GM23338 (cell line): ENCODE results near the gene GHRH. TPM values are rescaled to one million over a fixed set of nuclear protein-coding genes. Genes with fewer than 3 reads are reported as not detected.

Experiments
- ATAC-seq: fragments of 200-7000 bp; cut with Tn5 transposase; 3 replicates; pipeline ENCODE4 v1.9.1; 2020
- DNase-seq: peaks from one replicate; pipeline ENCODE4 v3.0.0-alpha.2; 2015; ENCODE audit warnings: low spot score
- H2AFZ ChIP-seq: fragments of 200-600 bp; sonication (generic); 2 replicates; pipeline ENCODE4 v1.8.0; 2016; ENCODE audit warnings: antibody characterized with exemption, mild to moderate bottlenecking, moderate library complexity
- H3F3A ChIP-seq: fragments of 200-600 bp; sonication (generic); replicated peaks from 2 replicates; pipeline ENCODE4 v1.8.0; 2017; ENCODE audit warnings: antibody characterized with exemption, mixed run types, low read depth
- H3K27ac ChIP-seq: fragments of 200-600 bp; sonication (generic); 2 replicates; pipeline ENCODE4 v1.6.1; 2016; ENCODE audit warnings: low read depth
- H3K27me3 ChIP-seq: fragments of 200-600 bp; sonication (generic); 2 replicates; pipeline ENCODE4 v1.8.0; 2016; ENCODE audit warnings: mild to moderate bottlenecking, mixed run types, moderate library complexity; ENCODE audit not compliant: insufficient read depth
- H3K36me3 ChIP-seq: fragments of 200-600 bp; sonication (generic); 2 replicates; pipeline ENCODE4 v1.8.0; 2016; ENCODE audit warnings: mild to moderate bottlenecking; ENCODE audit not compliant: insufficient read depth
- H3K4me1 ChIP-seq: fragments of 200-600 bp; sonication (generic); 2 replicates; pipeline ENCODE4 v1.8.0; 2016; ENCODE audit warnings: mild to moderate bottlenecking, moderate library complexity; ENCODE audit not compliant: insufficient read depth
- H3K4me2 ChIP-seq: fragments of 200-600 bp; sonication (generic); 2 replicates; pipeline ENCODE4 v1.7.1; 2017; ENCODE audit warnings: mixed run types
- H3K4me3 ChIP-seq: fragments of 200-600 bp; sonication (generic); 2 replicates; pipeline ENCODE4 v1.6.1; 2016; ENCODE audit warnings: mixed run types
- H3K79me2 ChIP-seq: fragments of 200-600 bp; sonication (generic); replicated peaks from 2 replicates; pipeline ENCODE4 v1.8.0; 2017; ENCODE audit warnings: mild to moderate bottlenecking; ENCODE audit not compliant: insufficient read depth
- H3K9me2 ChIP-seq: fragments of 200-600 bp; sonication (generic); 2 replicates; pipeline ENCODE4 v1.8.0; 2017; ENCODE audit not compliant: insufficient read depth
- H4K20me1 ChIP-seq: fragments of 200-600 bp; sonication (generic); replicated peaks from 2 replicates; pipeline ENCODE4 v1.8.0; 2017; ENCODE audit warnings: mild to moderate bottlenecking; ENCODE audit not compliant: insufficient read depth
- H3K27ac Mint-ChIP-seq: 2 replicates; pipeline ENCODE4 v1.8.0; 2020; ENCODE audit warnings: inconsistent platforms, mild to moderate bottlenecking, moderate library complexity, mixed read lengths
- H3K27me3 Mint-ChIP-seq: 3 replicates; pipeline ENCODE4 v1.8.0; 2022; ENCODE audit warnings: low read depth, mild to moderate bottlenecking, moderate library complexity, mixed read lengths, inconsistent platforms; ENCODE audit not compliant: insufficient read depth, poor library complexity
- H3K36me3 Mint-ChIP-seq: 3 replicates; pipeline ENCODE4 v1.8.0; 2021; ENCODE audit warnings: low read depth, mild to moderate bottlenecking, inconsistent platforms, moderate library complexity, mixed read lengths
- H3K4me1 Mint-ChIP-seq: 3 replicates; pipeline ENCODE4 v1.8.0; 2020; ENCODE audit warnings: mild to moderate bottlenecking, inconsistent platforms, mixed read lengths
- H3K4me3 Mint-ChIP-seq: 3 replicates; pipeline ENCODE4 v1.8.0; 2021; ENCODE audit warnings: moderate library complexity, mild to moderate bottlenecking, inconsistent platforms, mixed read lengths
- H3K9me3 Mint-ChIP-seq: 3 replicates; pipeline ENCODE4 v1.8.0; 2020; ENCODE audit warnings: moderate library complexity, mild to moderate bottlenecking, inconsistent platforms, mixed read lengths
- CREB1 ChIP-seq: fragments of 250-450 bp; sonication (Bioruptor Pico); IDR thresholded peaks from 2 replicates; pipeline ENCODE4 v1.5.0; 2020; ENCODE audit warnings: low read depth, mild to moderate bottlenecking, moderate library complexity
- EZH2 ChIP-seq: fragments of 200-600 bp; sonication (generic); IDR thresholded peaks from one replicate; pipeline ENCODE4 v1.8.0; 2017; ENCODE audit warnings: antibody characterized with exemption, mild to moderate bottlenecking, low read depth; ENCODE audit not compliant: unreplicated experiment
- EZH2phosphoT487 ChIP-seq: fragments of 200-600 bp; sonication (generic); IDR thresholded peaks from one replicate; pipeline ENCODE4 v1.8.1; 2018; ENCODE audit warnings: antibody characterized with exemption; ENCODE audit not compliant: unreplicated experiment
- JUNB ChIP-seq: IDR thresholded peaks from one replicate; pipeline ENCODE4 v1.6.1; 2016; ENCODE audit warnings: antibody characterized with exemption; ENCODE audit not compliant: unreplicated experiment
- NANOG ChIP-seq: IDR thresholded peaks from 2 replicates; pipeline ENCODE4 v1.6.1; 2016; ENCODE audit warnings: antibody characterized with exemption, borderline replicate concordance
- POLR2AphosphoS5 ChIP-seq: IDR thresholded peaks from 2 replicates; pipeline ENCODE4 v1.6.1; 2016; ENCODE audit warnings: antibody characterized with exemption, low read depth
- STAT1 ChIP-seq: IDR thresholded peaks from one replicate; pipeline ENCODE4 v1.6.1; 2016; ENCODE audit warnings: antibody characterized with exemption; ENCODE audit not compliant: unreplicated experiment
- ZNF114 ChIP-seq: fragments of 250-450 bp; sonication (Bioruptor Pico); IDR thresholded peaks from 2 replicates; pipeline ENCODE4 v1.5.0; 2020; ENCODE audit warnings: mild to moderate bottlenecking, moderate library complexity
- ZNF331 ChIP-seq: fragments of 250-450 bp; sonication (Bioruptor Pico); IDR thresholded peaks from 2 replicates; pipeline ENCODE4 v1.5.0; 2020; ENCODE audit warnings: low read depth, mild to moderate bottlenecking, moderate library complexity
- ZNF462 ChIP-seq: fragments of 250-450 bp; sonication (Bioruptor Pico); IDR thresholded peaks from 2 replicates; pipeline ENCODE4 v1.5.0; 2020; ENCODE audit warnings: mild to moderate bottlenecking, moderate library complexity
- polyA plus RNA-seq: library from polyadenylated mRNA; unstranded; fragments of >200 nt; fragmentation: Nextera tagmentation; extraction: Ambion mirVana; gene quantifications from 2 replicates; pipeline ENCODE4 v1.2.1, GENCODE V29; 2016
- total RNA-seq: library from RNA; depleted of rRNA; stranded (reverse); fragments of >200 nt; shearing (Covaris generic); gene quantifications from 2 replicates; pipeline ENCODE4 v1.2.3, GENCODE V29; 2014
- TF ChIP-seq, protein P1 (sequence below): IDR thresholded peaks from one replicate; pipeline ENCODE4 v1.6.1; 2018; ENCODE audit warnings: antibody characterized with exemption; ENCODE audit not compliant: unreplicated experiment
- TF ChIP-seq, protein P2 (sequence below), 2 experiments: fragments of 200-600 bp in 1 of 2; sonication (generic) in 1 of 2; conservative IDR thresholded peaks; 2 replicates each; pipeline versions ENCODE4 v1.5.1 to v1.6.1; 2016 to 2017; ENCODE audit warnings: antibody characterized with exemption in 2 of 2, low read depth in 2 of 2, mild to moderate bottlenecking in 2 of 2, moderate library complexity in 1 of 2
- TF ChIP-seq, protein P3 (sequence below): IDR thresholded peaks from 2 replicates; pipeline ENCODE4 v1.6.1; 2016; ENCODE audit warnings: antibody characterized with exemption

Gene GHRH
- total and polyA plus RNA-seq, 2 experiments from 2014 or later, result 0.40 TPM; not detected in 1

DNA sequence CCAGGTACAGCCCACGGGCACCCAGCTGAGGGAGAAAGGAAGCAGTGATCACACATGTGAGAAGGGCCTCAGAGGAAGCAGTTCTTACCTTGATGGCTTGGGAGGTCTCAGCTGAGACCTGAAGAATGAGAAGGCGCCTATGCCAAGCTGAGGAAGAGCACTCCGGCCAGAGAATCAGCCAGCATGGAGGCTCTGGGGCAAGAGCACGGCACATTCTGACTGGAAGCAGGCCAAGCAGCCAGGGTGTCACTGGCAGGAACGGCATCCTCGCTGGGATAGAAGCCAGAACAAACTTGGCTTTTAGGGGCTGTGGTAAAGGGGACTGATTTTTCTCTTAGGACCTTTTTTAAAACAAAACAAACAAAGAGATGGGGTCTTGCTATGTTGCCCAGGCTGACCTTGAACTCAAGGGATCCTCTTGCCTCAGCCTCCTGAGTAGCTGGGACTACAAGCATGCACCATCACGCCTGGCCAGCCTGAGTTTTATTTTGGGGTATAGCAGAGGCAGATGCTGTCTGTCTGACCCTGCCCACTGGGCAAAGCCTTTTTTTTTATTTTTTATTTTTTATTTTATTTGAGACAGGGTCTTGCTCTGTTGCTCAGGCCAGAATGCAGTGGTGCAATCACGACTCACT is 17.6 kb downstream of the GHRH start:
- Histone ChIP-seq H3F3A (peaks cover 16% of the 10 kb centered on the region), H3K4me3 (no peak overlapping the region), H3K9me2 (no peaks in the 10 kb centered on the region), H2AFZ (no peak overlapping the region), H3K79me2 (no peaks in the 10 kb centered on the region), H3K27ac (peak overlapping the region; percentile 75), H4K20me1 (peaks cover 6% of the 10 kb centered on the region; the same call in 1 of the 2 replicates), H3K36me3 (peaks cover 25% of the 10 kb centered on the region), H3K4me2 (no peak overlapping the region), H3K4me1 (peaks cover 19% of the 10 kb centered on the region), H3K27me3 (no peaks in the 10 kb centered on the region)
- no peak for DNase-seq
- no peak overlapping the region for H3K4me3 Mint-ChIP-seq
- no peaks in the 10 kb centered on the region for H3K9me3 Mint-ChIP-seq
- ATAC-seq, result no peak
- peaks cover 55% of the 10 kb centered on the region for H3K36me3 Mint-ChIP-seq
- peak overlapping the region; percentile 90; the same call in 1 of the 2 replicates for H3K27ac Mint-ChIP-seq
- peaks cover 23% of the 10 kb centered on the region for H3K4me1 Mint-ChIP-seq
- peaks cover 4% of the 10 kb centered on the region for H3K27me3 Mint-ChIP-seq
- TF ChIP-seq, protein P1, sequence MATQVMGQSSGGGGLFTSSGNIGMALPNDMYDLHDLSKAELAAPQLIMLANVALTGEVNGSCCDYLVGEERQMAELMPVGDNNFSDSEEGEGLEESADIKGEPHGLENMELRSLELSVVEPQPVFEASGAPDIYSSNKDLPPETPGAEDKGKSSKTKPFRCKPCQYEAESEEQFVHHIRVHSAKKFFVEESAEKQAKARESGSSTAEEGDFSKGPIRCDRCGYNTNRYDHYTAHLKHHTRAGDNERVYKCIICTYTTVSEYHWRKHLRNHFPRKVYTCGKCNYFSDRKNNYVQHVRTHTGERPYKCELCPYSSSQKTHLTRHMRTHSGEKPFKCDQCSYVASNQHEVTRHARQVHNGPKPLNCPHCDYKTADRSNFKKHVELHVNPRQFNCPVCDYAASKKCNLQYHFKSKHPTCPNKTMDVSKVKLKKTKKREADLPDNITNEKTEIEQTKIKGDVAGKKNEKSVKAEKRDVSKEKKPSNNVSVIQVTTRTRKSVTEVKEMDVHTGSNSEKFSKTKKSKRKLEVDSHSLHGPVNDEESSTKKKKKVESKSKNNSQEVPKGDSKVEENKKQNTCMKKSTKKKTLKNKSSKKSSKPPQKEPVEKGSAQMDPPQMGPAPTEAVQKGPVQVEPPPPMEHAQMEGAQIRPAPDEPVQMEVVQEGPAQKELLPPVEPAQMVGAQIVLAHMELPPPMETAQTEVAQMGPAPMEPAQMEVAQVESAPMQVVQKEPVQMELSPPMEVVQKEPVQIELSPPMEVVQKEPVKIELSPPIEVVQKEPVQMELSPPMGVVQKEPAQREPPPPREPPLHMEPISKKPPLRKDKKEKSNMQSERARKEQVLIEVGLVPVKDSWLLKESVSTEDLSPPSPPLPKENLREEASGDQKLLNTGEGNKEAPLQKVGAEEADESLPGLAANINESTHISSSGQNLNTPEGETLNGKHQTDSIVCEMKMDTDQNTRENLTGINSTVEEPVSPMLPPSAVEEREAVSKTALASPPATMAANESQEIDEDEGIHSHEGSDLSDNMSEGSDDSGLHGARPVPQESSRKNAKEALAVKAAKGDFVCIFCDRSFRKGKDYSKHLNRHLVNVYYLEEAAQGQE, result no peak
- TF ChIP-seq, protein P2, sequence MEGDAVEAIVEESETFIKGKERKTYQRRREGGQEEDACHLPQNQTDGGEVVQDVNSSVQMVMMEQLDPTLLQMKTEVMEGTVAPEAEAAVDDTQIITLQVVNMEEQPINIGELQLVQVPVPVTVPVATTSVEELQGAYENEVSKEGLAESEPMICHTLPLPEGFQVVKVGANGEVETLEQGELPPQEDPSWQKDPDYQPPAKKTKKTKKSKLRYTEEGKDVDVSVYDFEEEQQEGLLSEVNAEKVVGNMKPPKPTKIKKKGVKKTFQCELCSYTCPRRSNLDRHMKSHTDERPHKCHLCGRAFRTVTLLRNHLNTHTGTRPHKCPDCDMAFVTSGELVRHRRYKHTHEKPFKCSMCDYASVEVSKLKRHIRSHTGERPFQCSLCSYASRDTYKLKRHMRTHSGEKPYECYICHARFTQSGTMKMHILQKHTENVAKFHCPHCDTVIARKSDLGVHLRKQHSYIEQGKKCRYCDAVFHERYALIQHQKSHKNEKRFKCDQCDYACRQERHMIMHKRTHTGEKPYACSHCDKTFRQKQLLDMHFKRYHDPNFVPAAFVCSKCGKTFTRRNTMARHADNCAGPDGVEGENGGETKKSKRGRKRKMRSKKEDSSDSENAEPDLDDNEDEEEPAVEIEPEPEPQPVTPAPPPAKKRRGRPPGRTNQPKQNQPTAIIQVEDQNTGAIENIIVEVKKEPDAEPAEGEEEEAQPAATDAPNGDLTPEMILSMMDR (conservative IDR thresholded peaks at IDR 0.05; ENCODE audit: low read depth in 2 of 2), result no peak
- TF ChIP-seq CREB1 (CRISPR knock-in tag) (no peak), JUNB (no peak), ZNF331 (CRISPR knock-in tag) (no peak), STAT1 (no peak), ZNF114 (no peak), NANOG (no peak), ZNF462 (CRISPR knock-in tag) (no peak), EZH2phosphoT487 (no peak), EZH2 (no peak), POLR2AphosphoS5 (no peak)
- TF ChIP-seq, protein P3, sequence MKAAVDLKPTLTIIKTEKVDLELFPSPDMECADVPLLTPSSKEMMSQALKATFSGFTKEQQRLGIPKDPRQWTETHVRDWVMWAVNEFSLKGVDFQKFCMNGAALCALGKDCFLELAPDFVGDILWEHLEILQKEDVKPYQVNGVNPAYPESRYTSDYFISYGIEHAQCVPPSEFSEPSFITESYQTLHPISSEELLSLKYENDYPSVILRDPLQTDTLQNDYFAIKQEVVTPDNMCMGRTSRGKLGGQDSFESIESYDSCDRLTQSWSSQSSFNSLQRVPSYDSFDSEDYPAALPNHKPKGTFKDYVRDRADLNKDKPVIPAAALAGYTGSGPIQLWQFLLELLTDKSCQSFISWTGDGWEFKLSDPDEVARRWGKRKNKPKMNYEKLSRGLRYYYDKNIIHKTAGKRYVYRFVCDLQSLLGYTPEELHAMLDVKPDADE, result no peak
